Endodermal cell (in vitro differentiated cells): ENCODE results near the gene ZBED1. TPM values are rescaled to one million over a fixed set of nuclear protein-coding genes. Genes with fewer than 3 reads are reported as not detected.

Source experiments
- DNase-seq: peaks from one replicate; pipeline ENCODE4 v3.0.0-alpha.2; 2017
- H3K27ac ChIP-seq: 2 replicates; pipeline ENCODE4 v1.5.1; 2013; ENCODE audit warnings: mild to moderate bottlenecking, low read depth, low read length, moderate library complexity
- H3K27me3 ChIP-seq: 2 replicates; pipeline ENCODE4 v1.6.1; 2013; ENCODE audit warnings: mild to moderate bottlenecking, low read length, moderate library complexity; ENCODE audit not compliant: insufficient read depth, control insufficient read depth, poor library complexity, severe bottlenecking
- H3K36me3 ChIP-seq: 2 replicates; pipeline ENCODE4 v1.7.0; 2013; ENCODE audit warnings: mild to moderate bottlenecking, low read length, moderate library complexity; ENCODE audit not compliant: control insufficient read depth, insufficient read depth
- H3K4me1 ChIP-seq: one replicate; pipeline ENCODE4 v1.7.0; 2013; ENCODE audit warnings: low read length; ENCODE audit not compliant: control insufficient read depth, insufficient read depth
- H3K4me3 ChIP-seq: 2 replicates; pipeline ENCODE4 v1.5.1; 2013; ENCODE audit warnings: mild to moderate bottlenecking, low read length, moderate library complexity
- H3K9ac ChIP-seq: 2 replicates; pipeline ENCODE4 v1.6.1; 2013; ENCODE audit warnings: mild to moderate bottlenecking, low read length, moderate library complexity; ENCODE audit not compliant: poor library complexity, severe bottlenecking; ENCODE audit errors: extremely low read depth
- H3K9me3 ChIP-seq: 2 replicates; pipeline ENCODE4 v1.6.1; 2013; ENCODE audit warnings: mild to moderate bottlenecking, low read length, moderate library complexity; ENCODE audit not compliant: control insufficient read depth
- H3K27ac Mint-ChIP-seq: 2 replicates; pipeline ENCODE4 v1.8.0; 2020; ENCODE audit warnings: mixed read lengths
- H3K27me3 Mint-ChIP-seq: 2 replicates; pipeline ENCODE4 v1.8.0; 2021; ENCODE audit warnings: mild to moderate bottlenecking, mixed read lengths; ENCODE audit not compliant: insufficient read depth
- H3K36me3 Mint-ChIP-seq: 2 replicates; pipeline ENCODE4 v1.8.0; 2020; ENCODE audit warnings: low read depth, mixed read lengths
- H3K4me1 Mint-ChIP-seq: 2 replicates; pipeline ENCODE4 v1.8.0; 2020; ENCODE audit warnings: mixed read lengths
- H3K4me3 Mint-ChIP-seq: 2 replicates; pipeline ENCODE4 v1.8.0; 2020; ENCODE audit warnings: mild to moderate bottlenecking, moderate library complexity, mixed read lengths
- H3K9me3 Mint-ChIP-seq: 2 replicates; pipeline ENCODE4 v1.8.0; 2020; ENCODE audit warnings: mild to moderate bottlenecking, mixed read lengths
- WGBS, 2 experiments: methylation state at CpG; one replicate each; pipeline versions ENCODE4 v1.1.5 to v1.1.7; 2013; ENCODE audit warnings: missing lambda C conversion rate in 2 of 2, mixed read lengths in 1 of 2; ENCODE audit not compliant: insufficient coverage in 1 of 2, insufficient read length in 1 of 2; 5-methylcytosine and 5-hydroxymethylcytosine counted together
- long read RNA-seq, 4 experiments: library from polyadenylated mRNA in 2 of 4; library from RNA in 1 of 4; library from capped mRNA in 1 of 4; stranded (forward) in 3 of 4; unstranded in 1 of 4; transcript quantifications; one replicate each; pipeline ENCODE4 v2.0.0, GENCODE V29; 2020 to 2021; ENCODE audit warnings: inconsistent platforms in 1 of 4
- polyA plus RNA-seq, 2 experiments: library from polyadenylated mRNA; stranded (reverse); fragments of 50-300 nt; gene quantifications; one replicate each; pipeline ENCODE4 v1.2.3, GENCODE V29; 2013
- total RNA-seq, 2 donors: library from RNA; stranded (reverse); fragmentation: NEBNext Ultra II Directional in 1 of 2; extraction: Animal tissue kit (Norgen Biotek cat#: 25700) in 1 of 2; gene quantifications; 2 replicates in 1 of 2; 3 replicates in 1 of 2; pipeline ENCODE4 v1.2.1, GENCODE V29; 2021
- TF ChIP-seq, protein P1 (sequence below): fragments of 200-600 bp; sonication (generic); conservative IDR thresholded peaks from 2 replicates; pipeline ENCODE4 v1.5.0; 2021; ENCODE audit warnings: antibody characterized with exemption, mild to moderate bottlenecking

ZBED1 gene
- 10 to 100 TPM; 55.8 to 71.9 TPM for total RNA-seq
- polyA plus RNA-seq (2013, experiment 1 of 2), result 39.2 TPM
- 41.0 TPM for polyA plus RNA-seq (2013, experiment 2 of 2)
- long read RNA-seq, experiment 1, full-length matches to known transcripts, result 4 of 4 reads
- long read RNA-seq, experiment 1, partial matches to known transcripts, result 0 of 4 reads
- long read RNA-seq, experiment 1, other reads (novel, unspliced or antisense), result 0 of 4 reads
- long read RNA-seq, experiment 2, full-length matches to known transcripts, result 78 of 85 reads
- long read RNA-seq, experiment 2, partial matches to known transcripts, result 0 of 85 reads
- long read RNA-seq, experiment 2, other reads (novel, unspliced or antisense), result 7 of 85 reads
- long read RNA-seq, experiment 3, full-length matches to known transcripts, result 315 of 370 reads
- long read RNA-seq, experiment 3, partial matches to known transcripts, result 49 of 370 reads
- long read RNA-seq, experiment 3, other reads (novel, unspliced or antisense), result 6 of 370 reads
- long read RNA-seq, experiment 4, partial matches to known transcripts, result 0 of 10 reads
- long read RNA-seq, experiment 4, other reads (novel, unspliced or antisense), result 10 of 10 reads

DNA sequence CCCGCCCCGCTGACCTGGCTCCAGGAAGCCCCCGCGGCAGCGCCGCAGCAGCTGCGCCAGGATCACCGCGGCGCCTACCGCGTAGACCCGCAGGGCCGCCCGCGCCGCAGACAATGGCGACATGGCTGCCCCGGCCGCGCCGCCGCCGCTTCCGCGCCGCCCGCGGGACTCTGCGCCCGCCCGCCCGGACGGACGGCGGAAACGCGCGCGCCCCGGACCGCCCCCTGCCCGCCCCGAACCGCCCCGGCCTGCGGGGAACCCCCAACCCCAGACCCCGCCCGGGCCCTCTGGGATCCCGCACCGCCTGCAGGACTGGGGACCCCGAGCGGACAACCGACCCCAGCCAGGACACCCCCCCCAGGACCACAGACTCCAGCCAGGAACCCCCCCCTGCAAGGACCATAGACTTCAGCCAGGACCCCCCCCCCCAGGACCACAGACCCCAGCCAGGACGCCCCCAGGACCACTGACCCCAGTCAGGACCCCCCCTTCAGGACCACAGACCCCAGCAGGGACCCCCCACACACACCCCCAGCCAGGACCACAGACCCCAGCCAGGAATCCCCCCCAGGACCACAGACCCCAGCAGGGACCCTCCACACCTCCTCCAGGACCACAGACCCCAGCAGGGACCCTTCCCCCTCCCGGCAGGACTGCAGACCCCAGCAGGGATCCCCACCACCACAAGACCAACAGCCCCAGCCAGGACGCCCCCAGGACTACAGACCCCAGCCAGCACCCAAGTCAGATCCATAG is at the start of gene ZBED1, which contains the start of gene DHRSX:
Gene ZBED1, minus strand, starts transcription at position 174 of the 756 bp plus-strand sequence. CDS start 10,257 bp downstream, outside the sequence.
Gene DHRSX, minus strand, starts transcription at position 174 of the 756 bp plus-strand sequence. Its CDS starts 51 bp downstream, at position 123.
- Histone ChIP-seq H3K27ac (peak within 1 kb of the TSS; percentile 86), H3K4me1 (peaks cover 6% of the 10 kb centered on the region), H3K9me3 (no peaks in the 10 kb centered on the region), H3K9ac (peak within 1 kb of the TSS; percentile 40), H3K36me3 (peaks cover 12% of the 10 kb centered on the region), H3K27me3 (no peaks in the 10 kb centered on the region), H3K4me3 (peak within 1 kb of the TSS; percentile 79)
- peaks cover 16% of the 10 kb centered on the region for H3K36me3 Mint-ChIP-seq
- peak within 1 kb of the TSS; percentile 89 for H3K27ac Mint-ChIP-seq
- H3K4me1 Mint-ChIP-seq, result peaks cover 28% of the 10 kb centered on the region
- peak; percentile 81 for DNase-seq
- H3K27me3 Mint-ChIP-seq, result no peaks in the 10 kb centered on the region
- H3K4me3 Mint-ChIP-seq, result peak within 1 kb of the TSS; percentile 72
- TF ChIP-seq, protein P1, sequence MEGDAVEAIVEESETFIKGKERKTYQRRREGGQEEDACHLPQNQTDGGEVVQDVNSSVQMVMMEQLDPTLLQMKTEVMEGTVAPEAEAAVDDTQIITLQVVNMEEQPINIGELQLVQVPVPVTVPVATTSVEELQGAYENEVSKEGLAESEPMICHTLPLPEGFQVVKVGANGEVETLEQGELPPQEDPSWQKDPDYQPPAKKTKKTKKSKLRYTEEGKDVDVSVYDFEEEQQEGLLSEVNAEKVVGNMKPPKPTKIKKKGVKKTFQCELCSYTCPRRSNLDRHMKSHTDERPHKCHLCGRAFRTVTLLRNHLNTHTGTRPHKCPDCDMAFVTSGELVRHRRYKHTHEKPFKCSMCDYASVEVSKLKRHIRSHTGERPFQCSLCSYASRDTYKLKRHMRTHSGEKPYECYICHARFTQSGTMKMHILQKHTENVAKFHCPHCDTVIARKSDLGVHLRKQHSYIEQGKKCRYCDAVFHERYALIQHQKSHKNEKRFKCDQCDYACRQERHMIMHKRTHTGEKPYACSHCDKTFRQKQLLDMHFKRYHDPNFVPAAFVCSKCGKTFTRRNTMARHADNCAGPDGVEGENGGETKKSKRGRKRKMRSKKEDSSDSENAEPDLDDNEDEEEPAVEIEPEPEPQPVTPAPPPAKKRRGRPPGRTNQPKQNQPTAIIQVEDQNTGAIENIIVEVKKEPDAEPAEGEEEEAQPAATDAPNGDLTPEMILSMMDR, result no peak
- WGBS, 2 experiments, result 0 to 6% methylated on average over 2 to 55 of the region's 57 CpGs
- H3K9me3 Mint-ChIP-seq, result no peaks in the 10 kb centered on the region

DNA sequence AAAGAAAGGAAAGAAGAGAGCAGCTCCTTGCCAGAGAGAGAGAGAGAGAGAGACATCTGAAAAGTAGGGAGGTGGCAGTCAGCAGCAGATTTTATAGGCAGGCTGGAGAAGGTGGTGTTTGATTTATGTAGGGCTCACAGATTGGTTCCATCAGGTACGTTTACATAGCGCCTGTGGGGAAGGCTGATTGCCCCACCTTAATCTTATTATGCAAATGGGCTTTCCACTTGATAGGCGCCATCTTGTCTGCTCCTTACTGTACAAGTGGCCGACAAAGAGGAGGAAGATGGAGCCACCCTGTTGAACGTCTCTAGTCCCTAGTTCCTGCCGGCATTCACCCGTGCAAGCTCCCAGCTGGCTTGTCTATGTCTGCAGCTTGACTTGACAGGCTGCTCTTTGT is 49.1 kb upstream of the ZBED1 start:
- Histone ChIP-seq H3K27me3 (no peaks in the 10 kb centered on the region), H3K9ac (no peak overlapping the region), H3K9me3 (peaks cover 31% of the 10 kb centered on the region), H3K4me1 (no peaks in the 10 kb centered on the region), H3K27ac (peak overlapping the region; percentile 71), H3K36me3 (no peaks in the 10 kb centered on the region), H3K4me3 (peak overlapping the region; percentile 2)
- no peak overlapping the region for H3K4me3 Mint-ChIP-seq
- H3K36me3 Mint-ChIP-seq, result peaks cover 15% of the 10 kb centered on the region
- H3K9me3 Mint-ChIP-seq, result peaks cover 42% of the 10 kb centered on the region
- peaks cover 26% of the 10 kb centered on the region for H3K4me1 Mint-ChIP-seq
- peak; percentile 73 for DNase-seq
- H3K27me3 Mint-ChIP-seq, result peaks cover 4% of the 10 kb centered on the region
- H3K27ac Mint-ChIP-seq, result peak overlapping the region; percentile 93
- TF ChIP-seq, protein P1, result no peak
- WGBS, 2 experiments, result 66 to 68% methylated on average over 4 to 7 of the region's 7 CpGs

DNA sequence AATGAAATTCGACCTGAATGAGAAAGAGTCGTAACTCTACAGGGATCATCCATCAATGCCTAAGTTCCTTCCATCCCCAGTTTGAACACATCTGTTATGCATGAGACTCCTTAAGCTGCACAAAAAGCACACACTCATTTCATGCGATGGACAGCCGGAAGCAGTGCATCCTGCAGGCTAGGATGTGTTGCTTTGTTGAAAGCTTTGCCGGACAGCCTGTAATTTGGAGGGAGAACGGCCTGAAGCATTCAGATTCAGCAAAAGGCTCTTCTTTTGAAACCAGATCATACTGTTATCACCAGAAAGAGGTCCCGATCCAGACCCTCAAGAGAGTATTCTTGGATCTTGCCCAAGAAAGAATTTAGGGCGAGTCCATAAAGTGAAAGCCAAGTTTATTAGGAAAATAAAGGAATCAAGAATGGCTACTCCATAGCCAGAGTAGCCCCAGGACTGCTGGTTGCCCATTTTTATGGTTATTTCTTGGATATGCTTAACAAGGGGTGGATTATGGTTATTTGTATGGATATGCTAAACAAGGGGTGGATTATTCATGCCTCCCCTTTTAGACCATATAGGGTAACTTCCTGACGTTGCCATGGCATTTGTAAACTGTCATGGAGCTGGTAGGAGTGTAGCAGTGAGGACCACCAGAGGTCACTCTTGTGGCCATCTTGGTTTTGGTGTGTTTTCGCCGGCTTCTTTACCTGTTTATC is 48.1 kb upstream of the ZBED1 start:
- peaks cover 44% of the 10 kb centered on the region for H3K9me3 Mint-ChIP-seq
- Histone ChIP-seq H3K4me1 (no peaks in the 10 kb centered on the region), H3K27ac (peak overlapping the region; percentile 86), H3K36me3 (no peaks in the 10 kb centered on the region), H3K9ac (no peak overlapping the region), H3K4me3 (peak overlapping the region; percentile 2), H3K9me3 (peaks cover 26% of the 10 kb centered on the region), H3K27me3 (no peaks in the 10 kb centered on the region)
- no peak overlapping the region for H3K4me3 Mint-ChIP-seq
- WGBS, 2 experiments, result 69% methylated on average over 6 to 11 of the region's 11 CpGs
- peak; percentile 69 for DNase-seq
- peak overlapping the region; percentile 93 for H3K27ac Mint-ChIP-seq
- H3K27me3 Mint-ChIP-seq, result peaks cover 4% of the 10 kb centered on the region
- TF ChIP-seq, protein P1, result peak; percentile 71
- peaks cover 15% of the 10 kb centered on the region for H3K36me3 Mint-ChIP-seq
- peaks cover 26% of the 10 kb centered on the region for H3K4me1 Mint-ChIP-seq
